Esophagus squamous epithelium (tissue), 4 donors: ENCODE results near the gene MAD1L1.

ENCODE experiments used
- POLR2A ChIP-seq, 4 donors: fragments of 450-650 bp; IDR thresholded peaks; one replicate each; pipeline ENCODE4 v1.6.1; 2017; ENCODE audit warnings: antibody characterized with exemption in 4 of 4, mild to moderate bottlenecking in 4 of 4, moderate library complexity in 3 of 4
- TF ChIP-seq, protein P1 (sequence below), 6 experiments: fragments of 450-650 bp in 4 of 6; fragments of 200-600 bp in 2 of 6; sonication (generic) in 2 of 6; IDR thresholded peaks; one replicate each; pipeline ENCODE4 v1.5.1; 2016 to 2019; ENCODE audit warnings: antibody characterized with exemption in 6 of 6, mild to moderate bottlenecking in 4 of 6, moderate library complexity in 4 of 6

DNA sequence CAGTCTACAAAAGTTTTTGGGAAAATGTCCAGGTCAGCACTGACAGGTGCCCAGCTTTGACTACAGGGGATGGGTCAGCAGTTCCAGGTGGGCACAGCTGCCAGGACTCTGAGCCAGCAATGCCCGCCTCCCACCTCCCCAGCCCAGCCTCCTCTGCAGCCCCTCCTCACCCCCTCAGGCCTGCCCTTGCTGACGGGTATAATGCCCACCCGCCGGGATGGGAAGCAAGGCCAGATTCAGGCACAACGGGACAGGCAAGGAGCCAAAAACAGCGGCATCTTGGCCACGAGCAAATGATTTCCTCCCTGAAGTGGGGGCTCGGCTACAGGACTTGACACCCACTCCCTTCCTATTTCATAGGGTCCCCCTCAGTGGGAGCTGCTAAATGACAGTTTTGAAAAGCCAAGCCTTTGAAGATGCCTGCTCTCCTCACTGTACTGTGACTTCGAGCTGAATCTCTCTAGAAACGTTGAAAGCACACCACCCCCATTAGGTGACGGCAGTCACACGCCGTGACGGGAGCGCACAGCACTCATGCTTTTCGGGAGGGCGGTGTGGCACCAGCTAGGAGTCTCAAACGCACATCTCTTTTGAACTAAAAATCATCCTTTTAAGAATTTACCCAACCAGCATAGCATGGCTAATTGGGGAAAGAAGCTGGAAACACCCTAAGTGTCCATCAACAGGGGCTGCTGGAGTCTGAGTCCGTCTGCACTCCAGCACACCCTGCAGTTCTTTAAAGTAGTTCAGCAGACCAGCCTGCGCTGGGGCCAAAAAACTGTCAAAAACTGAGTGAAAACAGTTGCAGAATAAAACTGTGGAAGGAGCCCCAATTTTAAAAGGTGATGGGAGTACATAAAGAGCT, 29.6 kb downstream of the MAD1L1 start:
- TF ChIP-seq, protein P1, sequence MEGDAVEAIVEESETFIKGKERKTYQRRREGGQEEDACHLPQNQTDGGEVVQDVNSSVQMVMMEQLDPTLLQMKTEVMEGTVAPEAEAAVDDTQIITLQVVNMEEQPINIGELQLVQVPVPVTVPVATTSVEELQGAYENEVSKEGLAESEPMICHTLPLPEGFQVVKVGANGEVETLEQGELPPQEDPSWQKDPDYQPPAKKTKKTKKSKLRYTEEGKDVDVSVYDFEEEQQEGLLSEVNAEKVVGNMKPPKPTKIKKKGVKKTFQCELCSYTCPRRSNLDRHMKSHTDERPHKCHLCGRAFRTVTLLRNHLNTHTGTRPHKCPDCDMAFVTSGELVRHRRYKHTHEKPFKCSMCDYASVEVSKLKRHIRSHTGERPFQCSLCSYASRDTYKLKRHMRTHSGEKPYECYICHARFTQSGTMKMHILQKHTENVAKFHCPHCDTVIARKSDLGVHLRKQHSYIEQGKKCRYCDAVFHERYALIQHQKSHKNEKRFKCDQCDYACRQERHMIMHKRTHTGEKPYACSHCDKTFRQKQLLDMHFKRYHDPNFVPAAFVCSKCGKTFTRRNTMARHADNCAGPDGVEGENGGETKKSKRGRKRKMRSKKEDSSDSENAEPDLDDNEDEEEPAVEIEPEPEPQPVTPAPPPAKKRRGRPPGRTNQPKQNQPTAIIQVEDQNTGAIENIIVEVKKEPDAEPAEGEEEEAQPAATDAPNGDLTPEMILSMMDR (IDR thresholded peaks at IDR 0.05) = no peak
- TF ChIP-seq POLR2A (IDR thresholded peaks at IDR 0.05) = no peak
